T-cell (primary cell): ENCODE measurements around the gene ZNF398. TPM values are rescaled to one million over a fixed set of nuclear protein-coding genes. Genes with fewer than 3 reads are reported as not detected.

ENCODE experiments used
- ATAC-seq, 4 experiments: fragments of 200-7000 bp in 3 of 4; fragments of 150-1000 bp in 1 of 4; cut with Tn5 transposase; replicated peaks in 1 of 4; 1 replicate in 3 of 4; 2 replicates in 1 of 4; pipeline ENCODE4 v1.10.0; 2021; ENCODE audit warnings: moderate library complexity in 3 of 4, mild to moderate bottlenecking in 2 of 4, moderate number of reproducible peaks in 1 of 4
- CTCF ChIA-PET, 2 donors: fragments of 300-600 bp; sonication (Branson Sonifier 250); formaldehyde crosslinking; loops; one replicate each; lab custom pipeline; 2022; ENCODE audit warnings: antibody characterized with exemption in 2 of 2; lab: Charles Lee
- POLR2A ChIA-PET, 2 donors: fragments of 300-600 bp; sonication (Branson Sonifier 250); formaldehyde crosslinking; loops; one replicate each; lab custom pipeline; 2022; ENCODE audit warnings: antibody characterized with exemption in 2 of 2; lab: Charles Lee
- DNase-seq, 35 experiments: peaks; one replicate each; pipeline versions ENCODE4 v3.0.0 to v3.0.0-alpha.2; 2013 to 2023
- H3K27ac ChIP-seq: one replicate; pipeline ENCODE4 v1.5.1; 2013; ENCODE audit warnings: low read length
- H3K27me3 ChIP-seq, 2 experiments: replicated peaks in 1 of 2; 1 replicate in 1 of 2; 2 replicates in 1 of 2; pipeline versions ENCODE4 v1.6.1 to v1.7.0; 2013; ENCODE audit warnings: low read length in 1 of 2, mixed read lengths in 1 of 2; ENCODE audit not compliant: control insufficient read depth in 2 of 2, insufficient read depth in 2 of 2; ENCODE audit errors: extremely low read depth in 1 of 2
- H3K36me3 ChIP-seq, 2 donors: 1 replicate in 1 of 2; 2 replicates in 1 of 2; pipeline versions ENCODE4 v1.6.1 to v1.7.0; 2013; ENCODE audit warnings: low read length in 1 of 2; ENCODE audit not compliant: control insufficient read depth in 2 of 2, insufficient read depth in 1 of 2; ENCODE audit errors: extremely low read depth in 1 of 2
- H3K4me1 ChIP-seq, 2 experiments: 1 replicate in 1 of 2; 2 replicates in 1 of 2; pipeline versions ENCODE4 v1.6.1 to v1.7.0; 2013; ENCODE audit warnings: low read length in 2 of 2, mixed read lengths in 1 of 2; ENCODE audit not compliant: insufficient read depth in 2 of 2, control insufficient read depth in 1 of 2; ENCODE audit errors: extremely low read depth in 1 of 2
- H3K4me3 ChIP-seq, 2 donors: 1 replicate in 1 of 2; 2 replicates in 1 of 2; pipeline versions ENCODE4 v1.5.1 to v1.7.0; 2013; ENCODE audit warnings: mild to moderate bottlenecking in 2 of 2, low read length in 1 of 2, moderate library complexity in 1 of 2; ENCODE audit not compliant: control insufficient read depth in 1 of 2; ENCODE audit errors: extremely low read depth in 1 of 2
- H3K9me3 ChIP-seq: 2 replicates; pipeline ENCODE4 v1.7.0; 2013
- H3K27ac Mint-ChIP-seq, 2 donors: one replicate each; pipeline ENCODE4 v1.8.0; 2020 to 2021; ENCODE audit warnings: mild to moderate bottlenecking in 2 of 2, mixed read lengths in 2 of 2
- H3K27me3 Mint-ChIP-seq, 2 donors: one replicate each; pipeline ENCODE4 v1.8.0; 2021 to 2022; ENCODE audit warnings: mixed read lengths in 2 of 2
- H3K36me3 Mint-ChIP-seq: one replicate; pipeline ENCODE4 v1.8.0; 2021; ENCODE audit warnings: mixed read lengths
- H3K4me1 Mint-ChIP-seq, 3 donors: one replicate each; pipeline ENCODE4 v1.8.0; 2020 to 2022; ENCODE audit warnings: mixed read lengths in 3 of 3, mild to moderate bottlenecking in 1 of 3
- H3K4me3 Mint-ChIP-seq, 3 donors: one replicate each; pipeline ENCODE4 v1.8.0; 2020 to 2022; ENCODE audit warnings: mild to moderate bottlenecking in 3 of 3, mixed read lengths in 3 of 3, moderate library complexity in 3 of 3
- H3K9me3 Mint-ChIP-seq, 3 donors: one replicate each; pipeline ENCODE4 v1.8.0; 2020 to 2022; ENCODE audit warnings: mixed read lengths in 3 of 3
- WGBS: methylation state at CpG from one replicate; pipeline ENCODE4 v1.1.5; 2013; ENCODE audit warnings: missing lambda C conversion rate; ENCODE audit not compliant: insufficient coverage; 5-methylcytosine and 5-hydroxymethylcytosine counted together
- total RNA-seq, 35 experiments: library from RNA in 6 of 35; stranded (reverse) in 6 of 35; fragments of 120-200 nt in 1 of 35; gene quantifications; one replicate each; pipeline versions ENCODE4 v1.2.1 to v1.2.4 and lab custom pipeline; 2013 to 2026

Gene ZNF398
- total RNA-seq, 5 donors from 2014 or later (not counting 1 experiment from before 2014, with no cell fraction given), result 15.1 to 31.0 (median 28.4) TPM

DNA sequence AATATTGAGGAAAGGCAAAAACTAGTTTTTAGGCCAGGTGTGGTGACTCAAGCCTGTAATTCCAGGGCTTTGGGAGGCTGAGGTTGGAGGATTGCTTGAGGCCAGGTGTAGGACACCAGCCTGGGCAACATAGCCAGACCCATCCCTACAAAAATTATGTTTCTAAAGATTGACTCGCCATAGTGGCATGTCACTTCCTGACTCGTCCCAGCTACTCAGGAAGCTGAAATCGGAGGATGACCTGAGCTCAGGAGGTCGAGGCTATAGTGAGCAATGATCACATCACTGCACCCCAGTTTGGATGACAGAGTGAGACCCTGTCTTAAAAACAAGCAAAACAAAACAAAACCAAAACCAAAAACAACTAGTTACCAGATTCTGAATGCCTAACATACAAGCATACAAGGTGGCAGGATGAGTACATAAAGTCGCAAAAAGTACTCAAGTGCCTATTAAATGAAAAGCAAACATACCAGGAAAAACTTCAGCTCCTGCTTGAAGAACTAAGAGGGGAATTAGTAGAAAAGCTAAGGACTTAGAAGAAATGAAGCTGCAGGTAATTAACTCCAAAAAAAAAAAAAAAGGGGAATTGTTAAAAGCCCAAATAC is 14.1 kb downstream of the ZNF398 start:
- Mint-ChIP-seq H3K4me1 (peaks cover 9 to 22% (median 20%) of the 10 kb centered on the region in 3 donors), H3K4me3 (no peak overlapping the region), H3K36me3 (peaks cover 24% of the 10 kb centered on the region), H3K9me3 (no peaks in the 10 kb centered on the region), H3K27ac (peak overlapping the region in 1 of 2 donors; percentile 58), H3K27me3 (no peaks in the 10 kb centered on the region)
- H3K27ac ChIP-seq, result no peak overlapping the region
- POLR2A ChIA-PET, result interaction anchor here (0.6 to 0.7 kb wide), 2 partner anchors 74 to 127 kb away, joined by 3 read pairs; no protein-coding TSS in a partner anchor
- WGBS, result 78% methylated on average over 3 of the region's 5 CpGs
- H3K4me3 ChIP-seq, result no peak overlapping the region
- H3K36me3 ChIP-seq, result peaks cover 3 to 43% of the 10 kb centered on the region in 2 donors
- CTCF ChIA-PET, result interaction anchor here in 1 of 2 donors (0.6 kb wide), 1 partner anchor 95 kb away, joined by 4 read pairs; no protein-coding TSS in a partner anchor
- peaks cover 0 to 5% of the 10 kb centered on the region in 2 experiments for H3K4me1 ChIP-seq
- ATAC-seq, result no peak
- no peaks in the 10 kb centered on the region for H3K27me3 ChIP-seq
- no peaks in the 10 kb centered on the region for H3K9me3 ChIP-seq
- no peak for DNase-seq

DNA sequence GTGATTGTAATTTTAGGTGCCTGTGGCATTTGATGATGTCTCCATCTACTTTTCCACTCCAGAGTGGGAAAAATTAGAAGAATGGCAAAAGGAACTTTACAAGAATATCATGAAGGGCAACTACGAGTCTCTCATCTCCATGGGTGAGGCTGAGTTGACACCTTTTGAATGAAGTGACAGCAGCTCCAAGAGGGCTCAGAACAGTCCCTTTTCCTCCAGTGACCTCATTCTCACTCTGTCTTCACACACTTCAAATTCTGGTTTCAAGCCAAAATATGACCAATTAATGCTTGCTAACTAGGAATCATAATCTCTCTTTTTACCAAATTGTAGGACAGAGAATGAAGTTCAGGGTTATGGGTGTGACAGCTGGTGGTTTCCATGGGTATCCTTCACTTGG is 18.9 kb downstream of the ZNF398 start:
- peaks cover 18 to 56% of the 10 kb centered on the region in 2 donors for H3K36me3 ChIP-seq
- H3K4me3 ChIP-seq, result no peak overlapping the region
- H3K9me3 ChIP-seq, result no peaks in the 10 kb centered on the region
- no peak overlapping the region for H3K4me3 Mint-ChIP-seq
- no peak overlapping the region for H3K27ac ChIP-seq
- POLR2A ChIA-PET, result no interaction called here
- peaks cover 32% of the 10 kb centered on the region for H3K36me3 Mint-ChIP-seq
- H3K9me3 Mint-ChIP-seq, result no peaks in the 10 kb centered on the region
- ATAC-seq (no peak), DNase-seq (no peak)
- CTCF ChIA-PET, result no interaction called here
- no peaks in the 10 kb centered on the region for H3K27me3 Mint-ChIP-seq
- peaks cover 0 to under 1% of the 10 kb centered on the region in 2 experiments for H3K4me1 ChIP-seq
- peaks cover 0 to 3% (median 2%) of the 10 kb centered on the region in 3 donors for H3K4me1 Mint-ChIP-seq
- H3K27ac Mint-ChIP-seq, result no peak overlapping the region
- WGBS, result no CpG with 5 or more reads among the region's 1 CpG
- H3K27me3 ChIP-seq, result no peaks in the 10 kb centered on the region

DNA sequence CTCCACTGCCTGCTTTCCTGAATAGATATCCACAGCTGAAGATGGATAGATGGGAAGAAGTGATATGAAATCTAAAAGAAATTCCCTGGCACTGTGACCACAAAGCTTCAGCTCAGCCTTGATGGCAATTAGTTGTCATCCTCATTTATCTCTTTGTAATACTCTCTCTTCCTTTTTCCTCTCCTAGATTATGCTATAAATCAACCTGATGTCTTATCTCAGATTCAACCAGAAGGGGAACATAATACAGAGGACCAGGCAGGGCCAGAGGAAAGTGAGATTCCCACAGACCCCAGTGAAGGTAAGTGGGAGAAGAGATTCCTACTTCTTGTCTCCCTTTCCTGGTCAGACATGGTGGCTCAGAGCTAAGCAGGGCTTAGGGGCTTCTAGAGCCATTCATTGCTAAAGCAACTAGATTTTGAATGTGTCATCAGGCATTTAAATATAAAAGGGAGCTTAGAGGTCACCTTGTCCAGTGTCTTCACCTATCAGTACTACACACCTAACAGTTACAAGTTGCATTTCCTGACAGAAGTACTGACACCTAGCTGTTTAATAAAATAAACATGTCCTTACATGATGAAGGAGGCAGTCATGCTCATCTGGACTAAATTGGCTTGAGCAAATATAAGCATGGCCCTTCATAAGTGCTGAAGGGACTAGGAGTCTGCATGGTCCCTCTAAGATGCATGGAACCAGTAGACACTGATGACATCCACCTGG is 19.5 kb downstream of the ZNF398 start:
- Mint-ChIP-seq H3K4me3 (no peak overlapping the region), H3K27me3 (no peaks in the 10 kb centered on the region), H3K27ac (no peak overlapping the region), H3K36me3 (peaks cover 32% of the 10 kb centered on the region), H3K4me1 (no peaks in the 10 kb centered on the region), H3K9me3 (no peaks in the 10 kb centered on the region)
- DNase-seq (no peak), ATAC-seq (no peak)
- Histone ChIP-seq H3K27ac (no peak overlapping the region), H3K36me3 (peaks cover 18 to 52% of the 10 kb centered on the region in 2 donors), H3K4me1 (no peaks in the 10 kb centered on the region), H3K4me3 (no peak overlapping the region), H3K27me3 (no peaks in the 10 kb centered on the region), H3K9me3 (no peaks in the 10 kb centered on the region)
- POLR2A ChIA-PET, result no interaction called here
- CTCF ChIA-PET, result no interaction called here

DNA sequence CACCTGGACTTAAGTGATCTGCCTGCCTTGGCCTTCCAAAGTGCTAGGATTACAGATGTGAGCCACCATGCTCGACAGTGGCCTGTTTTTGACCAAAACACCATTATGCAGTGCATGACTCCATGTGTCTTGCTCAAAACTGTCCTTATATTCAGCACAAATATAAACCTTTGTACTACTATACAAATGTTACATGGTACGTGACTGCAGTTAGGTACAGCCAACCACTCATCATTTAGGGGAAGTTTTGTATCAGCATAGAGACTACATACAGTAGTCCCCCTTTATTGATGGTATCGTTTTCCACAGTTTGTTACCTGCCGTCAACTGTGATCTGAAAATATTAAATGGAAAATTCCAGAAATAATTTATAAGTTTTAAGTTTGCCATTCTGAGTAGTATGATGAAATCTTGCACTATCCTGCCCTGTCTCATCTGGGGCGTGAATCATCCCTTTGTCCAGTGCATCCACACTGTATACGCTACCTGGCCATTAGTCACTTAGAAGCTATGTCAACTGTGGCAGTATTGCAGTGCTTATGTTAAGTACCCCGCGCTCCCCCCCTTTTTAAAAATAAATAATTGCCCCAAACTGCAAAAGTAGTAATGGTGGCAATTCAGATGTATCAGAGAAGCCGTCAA is 24.8 kb downstream of the ZNF398 start:
- Mint-ChIP-seq H3K4me1 (no peaks in the 10 kb centered on the region), H3K9me3 (no peaks in the 10 kb centered on the region), H3K4me3 (no peak overlapping the region), H3K27ac (no peak overlapping the region), H3K36me3 (peaks cover 23% of the 10 kb centered on the region), H3K27me3 (no peaks in the 10 kb centered on the region)
- Histone ChIP-seq H3K4me3 (no peak overlapping the region), H3K4me1 (no peaks in the 10 kb centered on the region), H3K27ac (no peak overlapping the region), H3K27me3 (no peaks in the 10 kb centered on the region), H3K9me3 (no peaks in the 10 kb centered on the region), H3K36me3 (peaks cover 12 to 53% of the 10 kb centered on the region in 2 donors)
- ChIA-PET CTCF (no interaction called here), POLR2A (no interaction called here)
- no peak for DNase-seq
- ATAC-seq, result no peak
- 90% methylated on average over 2 of the region's 9 CpGs for WGBS

DNA sequence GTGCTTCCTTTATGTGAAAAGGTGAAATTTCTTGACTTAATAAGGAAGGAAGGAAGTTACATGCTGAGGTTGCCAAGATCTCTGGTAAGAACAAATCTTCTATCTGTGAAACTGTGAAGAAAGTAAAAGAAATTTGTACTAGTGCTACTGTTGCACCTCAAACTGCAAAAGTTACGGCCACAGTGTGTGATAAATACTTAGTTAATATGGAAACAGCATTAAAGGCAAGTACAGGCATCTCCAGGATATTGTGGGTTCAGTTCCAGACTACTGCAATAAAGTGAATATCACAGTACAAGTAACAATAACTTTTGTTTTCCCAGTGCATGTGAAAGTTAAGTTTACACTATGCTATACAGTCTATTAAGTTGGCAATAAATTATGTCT is 25.3 kb downstream of the ZNF398 start:
- Mint-ChIP-seq H3K27ac (peak overlapping the region in 1 of 2 donors; percentile 16), H3K9me3 (no peaks in the 10 kb centered on the region), H3K4me1 (no peaks in the 10 kb centered on the region), H3K27me3 (no peaks in the 10 kb centered on the region), H3K4me3 (no peak overlapping the region), H3K36me3 (peaks cover 25% of the 10 kb centered on the region)
- no CpG with 5 or more reads among the region's 1 CpG for WGBS
- POLR2A ChIA-PET, result no interaction called here
- CTCF ChIA-PET, result no interaction called here
- H3K36me3 ChIP-seq, result peaks cover 14 to 53% of the 10 kb centered on the region in 2 donors
- no peak for DNase-seq
- H3K27me3 ChIP-seq, result no peaks in the 10 kb centered on the region
- no peaks in the 10 kb centered on the region for H3K9me3 ChIP-seq
- H3K4me1 ChIP-seq, result no peaks in the 10 kb centered on the region
- no peak overlapping the region for H3K27ac ChIP-seq
- ATAC-seq, result no peak
- H3K4me3 ChIP-seq, result no peak overlapping the region

DNA sequence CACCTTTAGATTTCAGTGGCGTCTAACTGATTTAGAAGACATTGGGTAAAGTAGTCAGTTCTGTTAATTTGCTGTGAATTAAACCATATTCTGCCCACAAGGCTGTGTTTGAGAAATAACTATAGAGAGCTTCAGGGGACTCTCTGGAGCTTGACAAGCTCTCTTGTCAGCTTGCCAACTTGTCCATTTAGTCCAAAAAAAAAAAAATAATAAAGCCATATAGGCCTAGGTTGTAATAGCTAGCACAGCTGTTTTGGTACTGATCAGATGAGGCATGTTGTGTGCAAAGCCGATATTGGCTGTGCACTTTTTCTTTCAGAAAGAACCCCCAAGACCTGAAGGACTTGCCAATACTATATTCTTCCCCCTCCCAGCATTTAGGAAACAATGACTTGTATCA is 27.9 kb downstream of the ZNF398 start:
- CTCF ChIA-PET, result no interaction called here
- Mint-ChIP-seq H3K9me3 (no peaks in the 10 kb centered on the region), H3K27ac (no peak overlapping the region), H3K4me3 (no peak overlapping the region), H3K4me1 (no peaks in the 10 kb centered on the region), H3K27me3 (no peaks in the 10 kb centered on the region), H3K36me3 (peaks cover 39% of the 10 kb centered on the region)
- Histone ChIP-seq H3K36me3 (peaks cover 3 to 62% of the 10 kb centered on the region in 2 donors), H3K4me3 (no peak overlapping the region), H3K4me1 (no peaks in the 10 kb centered on the region), H3K27me3 (no peaks in the 10 kb centered on the region), H3K27ac (no peak overlapping the region), H3K9me3 (no peaks in the 10 kb centered on the region)
- ATAC-seq (no peak), DNase-seq (no peak)
- no CpG with 5 or more reads among the region's 2 CpGs for WGBS
- POLR2A ChIA-PET, result no interaction called here
